Lower leg skin (tissue), 4 donors: ENCODE measurements around the gene XIRP2. TPM values are rescaled to one million over a fixed set of nuclear protein-coding genes. Genes with fewer than 3 reads are reported as not detected.

ENCODE experiments used
- DNase-seq, 2 donors: peaks; one replicate each; pipeline ENCODE4 v3.0.0-alpha.2; 2019; ENCODE audit warnings: low spot score in 2 of 2
- H3K4me3 ChIP-seq: fragments of 200-600 bp; sonication (generic); 2 replicates; pipeline ENCODE4 v1.5.1; 2017; ENCODE audit warnings: mild to moderate bottlenecking, low read depth; ENCODE audit not compliant: poor library complexity, severe bottlenecking
- CTCF ChIP-seq, 3 donors: fragments of 450-650 bp; IDR thresholded peaks; one replicate each; pipeline ENCODE4 v1.5.1; 2016; ENCODE audit warnings: antibody characterized with exemption in 3 of 3, mild to moderate bottlenecking in 3 of 3, moderate library complexity in 2 of 3
- POLR2A ChIP-seq, 2 donors: fragments of 450-650 bp; IDR thresholded peaks; one replicate each; pipeline ENCODE4 v1.6.1; 2016 to 2017; ENCODE audit warnings: antibody characterized with exemption in 2 of 2, mild to moderate bottlenecking in 1 of 2, moderate library complexity in 1 of 2
- WGBS, 2 donors: methylation state at CpG; one replicate each; pipeline ENCODE4 v1.1.5; 2018; 5-methylcytosine and 5-hydroxymethylcytosine counted together
- intact Hi-C: fragments of 100-400 bp; cut with DNase I; formaldehyde crosslinking; loops from one replicate; pipeline ENCODE4 v1.15.0; 2023; ENCODE audit warnings: low total_unique reads
- total RNA-seq, 4 donors: library from RNA; depleted of rRNA; stranded (reverse); fragments of >200 nt; gene quantifications; one replicate each; pipeline ENCODE4 v1.1.0, GENCODE V29; 2016

Gene XIRP2
- total RNA-seq, 4 donors from 2014 or later = 0.06 TPM; not detected in 3

- TF ChIP-seq CTCF (IDR thresholded peaks at IDR 0.05) (no peak), POLR2A (IDR thresholded peaks at IDR 0.05) (no peak)
- no peak for DNase-seq
- intact Hi-C loops = no loop called here
- 43 to 46% methylated on average over 3 of the region's 3 CpGs for WGBS, 2 donors
- H3K4me3 ChIP-seq = no peak overlapping the region
Measured at GRCh38 chr2:167209784-167210183, 321.5 kb downstream of the XIRP2 start.

GRCh38 chr2:167212014-167212648 lies 323.9 kb downstream of the XIRP2 start:
- WGBS, 2 donors = 3 to 4% methylated on average over 3 of the region's 3 CpGs
- intact Hi-C loops = no loop called here
- H3K4me3 ChIP-seq = no peak overlapping the region
- DNase-seq = no peak
- no peak for TF ChIP-seq POLR2A (IDR thresholded peaks at IDR 0.05)
- no peak for TF ChIP-seq CTCF (IDR thresholded peaks at IDR 0.05)

GRCh38 chr2:167215595-167215994 lies 327.3 kb downstream of the XIRP2 start:
- intact Hi-C loops = no loop called here
- DNase-seq = no peak
- 61 to 70% methylated on average over 4 of the region's 4 CpGs for WGBS, 2 donors
- TF ChIP-seq CTCF (IDR thresholded peaks at IDR 0.05) (no peak), POLR2A (IDR thresholded peaks at IDR 0.05) (no peak)
- no peak overlapping the region for H3K4me3 ChIP-seq

- no peak for DNase-seq
- TF ChIP-seq CTCF (IDR thresholded peaks at IDR 0.05) (no peak), POLR2A (IDR thresholded peaks at IDR 0.05) (no peak)
- intact Hi-C loops = no loop called here
- 85 to 89% methylated on average over 4 of the region's 4 CpGs for WGBS, 2 donors
- no peak overlapping the region for H3K4me3 ChIP-seq
Measured at GRCh38 chr2:167237478-167237877, 349.2 kb downstream of the XIRP2 start.

GRCh38 chr2:167240671-167241070 lies 352.4 kb downstream of the XIRP2 start:
- no peak for DNase-seq
- 87 to 90% methylated on average over 1 of the region's 1 CpG for WGBS, 2 donors
- TF ChIP-seq CTCF (IDR thresholded peaks at IDR 0.05) = no peak
- TF ChIP-seq POLR2A (IDR thresholded peaks at IDR 0.05) = no peak
- no peak overlapping the region for H3K4me3 ChIP-seq
- intact Hi-C loops = no loop called here

- no peak overlapping the region for H3K4me3 ChIP-seq
- TF ChIP-seq POLR2A (IDR thresholded peaks at IDR 0.05) (no peak), CTCF (IDR thresholded peaks at IDR 0.05) (no peak)
- no peak for DNase-seq
- WGBS, 2 donors = 87 to 90% methylated on average over 4 of the region's 4 CpGs
- intact Hi-C loops = no loop called here
Measured at GRCh38 chr2:167249197-167249596, 360.9 kb downstream of the XIRP2 start.
